IPS DF 19.7 (cell line): ENCODE data around the gene FGFBP2.

Experiments
- DNase-seq: peaks from one replicate; pipeline ENCODE4 v3.0.0-alpha.2; 2013; ENCODE audit warnings: low read depth, low spot score

FGFBP2 gene

DNA sequence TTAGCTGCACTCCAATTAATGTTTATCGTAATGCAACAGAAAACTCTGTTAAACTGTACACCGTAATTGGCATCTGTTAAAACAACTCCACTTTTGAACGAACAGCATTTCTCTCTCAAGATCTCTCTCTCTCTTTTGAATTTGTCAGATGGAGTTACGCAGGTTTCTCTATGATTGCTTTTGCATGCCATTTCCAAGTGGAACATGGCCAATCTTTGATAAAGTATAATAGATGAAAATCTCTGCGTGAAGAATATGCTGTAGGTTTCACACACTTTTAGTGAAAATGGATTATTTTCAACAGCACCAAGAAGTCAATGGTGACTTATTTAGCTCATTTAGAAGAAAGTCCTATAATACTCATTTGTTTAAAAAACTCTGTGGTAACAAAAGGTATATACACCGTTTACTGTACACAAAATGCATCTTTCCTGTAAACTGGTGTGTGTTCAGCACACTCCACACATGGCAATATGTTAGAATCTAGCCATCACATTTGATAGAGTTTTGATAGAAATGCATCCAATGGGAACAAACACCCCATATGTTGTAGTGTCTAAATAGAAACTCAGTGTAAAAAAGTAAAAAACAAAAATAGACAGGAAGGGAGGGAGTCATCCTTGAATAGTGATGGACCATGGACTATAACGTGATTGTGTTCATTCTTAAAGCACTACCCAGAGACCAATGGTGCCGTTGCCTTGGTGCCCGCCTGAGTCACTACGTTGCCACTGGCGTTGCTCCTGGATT lies 5.8 kb upstream of the FGFBP2 start:
- DNase-seq, result no peak

DNA sequence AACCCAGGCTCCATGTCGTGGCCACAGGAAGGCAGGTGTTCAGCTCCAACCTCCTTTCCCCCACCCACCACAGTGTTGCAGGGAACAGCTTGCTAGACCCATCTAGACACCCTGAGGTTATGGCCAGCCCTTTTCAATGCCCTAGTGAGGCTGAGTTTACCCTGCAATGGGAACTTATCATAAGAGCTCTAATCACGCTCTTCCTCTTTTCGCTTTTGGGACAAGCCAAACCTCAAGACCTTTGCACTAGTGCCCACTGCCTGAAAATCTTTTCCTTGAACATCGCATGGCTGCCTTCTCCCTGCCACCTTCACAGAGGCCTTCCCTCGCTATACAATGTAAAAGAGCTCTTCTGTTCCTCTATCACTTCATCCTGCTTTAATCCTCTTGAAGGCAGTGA lies 2.4 kb upstream of the FGFBP2 start:
- no peak for DNase-seq

DNA sequence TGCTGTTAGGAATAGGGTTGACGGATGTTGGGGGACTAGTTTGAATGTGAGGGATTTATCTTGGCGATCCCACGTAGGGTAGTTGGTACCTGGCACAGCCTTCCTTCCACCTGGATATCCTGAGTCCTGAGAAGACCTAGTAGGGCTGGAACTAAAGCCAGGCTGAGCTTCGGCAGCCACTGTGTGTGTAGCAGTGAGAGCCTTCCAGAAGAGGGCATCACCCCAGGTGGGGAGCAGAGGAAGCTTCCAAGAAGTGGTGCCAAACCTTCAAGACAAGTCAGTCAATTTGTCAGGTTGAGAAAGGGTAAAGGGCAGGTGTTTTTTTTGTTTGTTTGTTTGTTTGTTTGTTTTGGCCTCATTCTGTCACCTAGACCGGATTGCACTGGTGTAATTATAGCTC lies 1.2 kb upstream of the FGFBP2 start:
- DNase-seq, result no peak

DNA sequence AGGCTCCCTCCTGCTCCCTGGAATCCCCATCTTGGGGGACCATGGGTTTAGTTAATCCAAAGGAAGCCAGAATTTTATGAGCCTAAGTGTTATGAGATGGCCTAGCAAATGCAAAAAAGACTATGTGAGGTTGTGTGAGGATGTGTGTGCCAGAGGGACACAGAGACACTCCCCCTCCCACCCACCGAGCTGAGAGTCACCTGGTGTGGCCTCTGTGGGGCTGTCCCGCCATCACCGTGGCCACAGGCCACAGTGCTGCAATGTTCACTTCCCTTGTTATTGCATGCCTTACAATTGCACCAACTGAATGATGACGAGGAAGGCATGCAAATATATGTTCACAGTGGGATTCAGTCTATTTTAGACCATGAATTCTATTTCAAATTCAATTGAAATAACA lies 601 bp upstream of the FGFBP2 start:
- no peak for DNase-seq

DNA sequence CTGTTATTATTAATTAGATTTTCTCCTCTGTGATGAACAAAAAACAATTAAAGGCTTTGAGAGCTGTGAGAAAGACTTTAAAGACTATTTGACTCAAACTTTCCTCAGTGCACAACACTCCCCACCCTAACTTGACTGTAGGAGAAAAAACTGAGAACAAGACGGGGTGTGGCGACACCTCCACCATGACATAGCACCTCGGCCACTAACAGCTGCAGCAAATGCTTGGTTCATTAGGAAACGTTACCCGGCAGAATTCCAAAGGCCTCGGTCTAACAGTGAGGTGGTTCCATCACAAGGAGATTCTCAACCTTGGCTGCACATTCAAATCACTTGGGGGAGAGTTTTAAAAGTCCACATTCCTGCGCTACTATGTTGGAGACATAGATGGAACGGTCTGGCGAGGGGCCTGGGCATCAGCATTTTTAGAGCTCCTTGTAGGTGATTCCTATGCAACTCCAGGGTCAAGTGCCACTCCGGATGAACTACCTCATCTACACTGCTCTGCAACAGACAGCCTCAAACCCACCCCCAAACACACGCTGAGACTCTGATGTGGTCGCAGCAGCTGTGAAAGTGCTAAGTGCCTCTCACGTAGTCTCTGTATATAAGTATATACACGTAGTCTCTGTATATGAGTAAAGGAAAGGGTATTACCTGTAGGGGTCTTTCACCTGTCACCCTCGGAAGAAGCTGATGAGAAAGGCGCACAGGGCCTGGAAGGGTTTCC lies 1.0 kb downstream of the FGFBP2 start:
- DNase-seq, result no peak

DNA sequence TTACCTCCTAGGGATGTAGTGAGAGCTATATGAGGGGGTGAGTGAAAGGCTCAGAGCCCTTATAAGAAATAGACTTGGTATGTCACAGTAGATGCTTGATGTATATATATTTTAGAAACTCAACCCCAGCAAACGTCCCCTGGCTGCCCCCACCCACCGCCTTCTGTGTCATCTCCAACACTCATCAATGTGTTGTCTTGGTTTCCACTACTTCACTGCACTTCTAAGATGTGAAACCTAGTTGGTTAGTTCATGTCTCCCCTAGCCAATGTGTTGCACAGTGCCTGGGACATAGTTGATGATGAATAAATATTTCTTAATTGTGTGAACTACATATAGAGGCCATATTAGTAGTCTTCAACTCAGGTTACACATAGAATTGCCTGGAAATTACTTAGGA lies 4.4 kb downstream of the FGFBP2 start:
- DNase-seq, result no peak

DNA sequence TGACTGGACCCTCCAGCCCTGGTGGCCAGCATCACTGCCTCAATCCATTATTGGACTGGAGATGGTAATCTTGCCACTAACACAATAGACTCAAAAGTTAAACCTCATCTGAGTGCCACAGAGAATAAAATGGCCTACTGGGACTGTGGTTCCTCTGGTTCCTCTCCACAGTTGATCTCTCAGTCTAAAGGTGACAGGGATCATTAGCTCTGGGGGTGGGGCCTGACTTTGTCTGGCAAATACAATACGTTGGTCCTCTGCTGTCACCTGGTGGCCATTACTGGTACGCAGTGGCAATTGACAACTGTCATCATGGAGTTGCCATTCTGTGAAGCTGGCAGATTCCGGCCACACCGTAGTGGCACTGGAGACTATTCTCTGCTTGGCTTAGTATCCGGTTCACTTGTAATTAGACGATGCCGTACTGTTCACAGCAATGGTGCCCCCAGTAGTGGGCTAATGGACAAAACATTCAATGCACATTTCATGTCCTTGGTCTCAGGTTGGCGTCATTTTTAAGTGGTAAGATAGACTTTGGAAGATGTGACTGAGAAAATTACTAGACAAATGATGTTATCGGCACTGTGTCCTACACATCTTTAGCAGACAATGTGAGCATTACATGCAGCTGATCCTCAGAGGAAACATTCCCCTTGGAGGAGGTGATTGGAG lies 6.7 kb downstream of the FGFBP2 start:
- DNase-seq, result peak; percentile 61

DNA sequence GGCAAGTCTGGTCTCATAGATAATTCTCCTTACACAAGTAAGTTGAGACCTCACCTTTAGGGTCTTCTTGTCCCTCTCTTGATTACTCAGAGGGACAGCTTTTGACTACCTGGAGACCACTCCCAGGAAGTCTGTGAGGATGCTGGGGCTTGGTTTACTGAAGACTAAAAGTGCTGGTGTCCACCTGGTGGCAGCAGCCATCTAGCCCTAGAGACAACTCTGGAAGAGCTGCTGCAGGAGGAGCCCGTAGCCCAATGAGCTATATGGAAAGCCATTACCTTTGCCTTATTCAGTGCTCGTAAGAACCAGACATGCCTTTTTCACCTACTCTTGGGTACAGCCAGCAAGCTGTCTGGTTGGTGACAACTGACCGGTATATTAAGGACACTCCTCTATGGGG lies 7.3 kb downstream of the FGFBP2 start:
- no peak for DNase-seq

DNA sequence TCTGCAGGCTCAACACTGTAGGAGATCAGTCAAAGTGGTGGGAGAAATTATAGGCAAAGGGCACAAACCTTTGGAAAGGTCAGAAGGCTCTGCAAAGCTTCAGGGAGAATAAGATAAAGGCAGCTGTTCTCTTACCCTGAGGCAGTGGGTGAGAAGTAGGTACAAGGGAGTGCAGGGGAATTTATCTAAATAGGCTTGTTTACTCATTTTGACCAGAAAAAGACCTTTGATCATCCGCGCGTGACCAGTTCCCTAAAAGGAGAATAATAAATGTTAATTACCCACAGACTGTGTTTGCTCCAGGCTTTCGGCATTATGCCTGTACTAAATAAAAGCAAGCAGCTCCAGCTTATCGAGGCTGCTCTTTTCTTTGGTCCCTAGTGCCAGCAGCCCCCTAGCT lies 9.3 kb downstream of the FGFBP2 start:
- no peak for DNase-seq

DNA sequence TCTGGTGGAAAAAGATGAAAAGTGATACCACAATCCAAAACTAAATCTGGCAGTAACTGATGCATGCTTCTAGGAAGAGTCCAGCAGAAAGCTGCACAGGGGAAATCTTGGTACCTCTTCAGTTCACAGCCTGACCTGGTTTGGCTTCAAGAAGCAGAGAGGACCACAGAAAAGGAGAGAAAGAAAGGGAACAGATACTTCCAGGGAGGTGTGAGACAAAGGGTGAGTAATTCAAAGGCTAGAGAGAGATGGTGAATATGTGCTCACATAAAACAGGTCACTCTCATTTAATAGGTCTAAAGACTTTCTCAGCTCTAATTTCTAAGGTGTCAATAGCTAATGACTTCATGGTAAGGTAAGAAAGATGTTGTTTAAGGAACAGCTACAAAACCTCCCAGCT lies 11.2 kb downstream of the FGFBP2 start:
- DNase-seq, result no peak

DNA sequence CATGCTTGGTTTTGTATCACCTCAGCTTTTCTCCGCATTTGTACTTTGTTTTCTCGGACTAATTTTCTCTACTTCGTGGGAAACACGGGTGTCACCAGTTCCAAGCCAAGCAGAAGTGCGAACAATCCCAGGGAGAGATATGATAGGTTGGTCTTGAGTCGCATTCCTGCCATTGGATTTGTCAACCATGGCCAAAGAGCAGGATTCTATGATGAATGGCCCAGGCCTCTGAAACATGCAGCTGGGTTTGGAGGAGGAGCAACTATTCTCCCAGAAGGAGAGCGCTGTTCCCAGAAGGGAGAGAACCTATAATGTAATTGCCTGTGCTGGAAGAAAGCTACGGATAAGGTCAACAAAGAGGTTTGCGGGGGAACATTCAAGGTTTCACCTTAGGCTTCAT lies 14.1 kb downstream of the FGFBP2 start:
- DNase-seq, result no peak

DNA sequence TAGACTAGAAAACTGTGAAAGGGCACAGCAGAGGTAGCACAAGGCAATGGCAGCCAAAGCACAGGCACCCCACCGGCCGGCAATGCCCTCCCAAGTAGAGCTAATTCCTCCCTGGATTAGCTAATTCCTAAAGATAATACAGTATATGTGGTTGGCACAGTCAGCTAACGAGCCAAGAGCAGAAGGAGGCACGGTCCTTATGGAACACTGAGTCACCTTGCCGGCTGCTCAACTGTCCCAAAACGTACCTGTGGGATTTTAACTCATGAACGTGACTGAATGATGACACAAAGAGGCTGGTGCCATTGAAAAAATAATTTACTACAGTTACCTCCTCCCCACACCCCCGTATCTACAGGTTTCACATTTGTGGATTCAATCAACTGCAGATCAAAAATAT lies 15.3 kb downstream of the FGFBP2 start:
- DNase-seq, result no peak

DNA sequence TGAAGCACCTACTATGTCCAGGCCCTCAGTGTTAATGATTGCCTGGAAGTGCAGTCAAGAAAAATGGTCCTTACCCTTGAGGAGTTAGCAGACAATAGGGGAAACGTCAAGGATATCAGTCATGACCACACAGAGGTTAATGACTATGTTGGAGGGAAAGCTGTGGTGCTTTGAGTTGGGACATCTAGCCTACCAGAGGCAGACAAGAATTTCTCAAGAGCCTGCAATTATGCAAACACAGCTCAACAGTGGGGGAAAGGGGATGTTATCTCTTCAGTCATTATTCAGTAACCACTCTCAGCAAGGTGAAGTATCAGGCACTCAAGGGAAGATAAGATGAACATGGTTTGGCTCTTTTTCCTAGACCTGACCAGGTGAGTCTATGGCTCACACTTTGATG lies 17.5 kb downstream of the FGFBP2 start:
- DNase-seq, result no peak

DNA sequence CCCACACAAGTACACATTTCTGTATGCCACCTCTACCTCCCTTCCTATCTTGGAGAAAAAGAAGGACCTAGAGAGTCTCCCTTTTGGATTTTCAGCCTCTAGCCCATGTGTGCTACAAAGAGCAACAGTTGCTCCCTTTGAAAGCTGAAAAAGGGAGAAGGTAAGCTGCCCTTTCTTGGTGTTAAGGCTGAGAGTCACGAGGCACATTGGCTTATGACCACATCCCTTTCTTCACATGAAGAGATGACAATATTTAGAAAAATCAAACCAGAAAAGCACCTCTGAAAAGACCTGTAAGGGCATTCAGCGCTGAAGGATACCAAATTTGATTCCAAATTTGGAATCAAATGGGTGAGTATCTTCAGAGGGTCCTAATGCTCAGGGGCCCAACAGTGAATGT lies 18.1 kb downstream of the FGFBP2 start:
- DNase-seq, result no peak

DNA sequence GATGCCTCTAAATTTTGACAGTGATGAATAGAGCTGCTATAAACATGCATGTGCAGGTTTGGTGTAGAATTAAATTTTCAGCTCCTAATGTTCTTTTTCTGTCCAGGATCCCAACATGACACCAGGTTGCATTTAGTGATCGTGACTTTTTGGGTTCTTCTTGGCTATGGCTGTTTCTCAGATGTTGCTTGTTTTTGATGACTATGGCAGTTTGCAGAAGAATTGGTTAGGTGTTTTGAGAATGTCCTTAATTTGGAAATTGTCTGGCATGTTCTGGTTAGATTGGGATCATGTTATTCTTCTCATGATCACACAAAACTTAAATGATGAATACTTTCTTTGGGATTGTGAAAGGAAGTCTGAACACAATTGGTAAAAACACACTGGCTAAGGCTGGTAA lies 20.7 kb downstream of the FGFBP2 start:
- no peak for DNase-seq

DNA sequence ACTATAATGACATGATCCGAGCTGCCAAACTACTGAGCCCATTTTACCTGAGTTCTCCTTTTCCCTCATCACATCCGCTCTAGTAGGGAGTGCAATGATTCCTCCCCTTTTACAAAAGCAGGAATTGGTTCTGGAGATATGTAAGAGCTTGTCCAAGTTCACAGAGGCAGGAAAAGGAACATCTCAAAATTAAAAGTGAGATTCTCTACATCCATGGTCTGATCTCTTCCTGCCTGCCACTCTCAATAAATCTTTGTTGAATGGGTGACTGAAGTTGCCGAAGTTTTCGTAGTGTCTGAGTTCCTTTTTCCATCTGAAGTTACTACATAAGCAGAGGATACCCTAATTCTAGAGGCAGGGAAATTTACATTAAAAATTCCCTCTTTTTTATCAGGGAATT lies 24.3 kb downstream of the FGFBP2 start, which contains the start of gene FGFBP1:
Gene FGFBP1, minus strand, starts transcription at position 101 of the 400 bp plus-strand sequence. CDS start 2,108 bp downstream, outside the sequence.
- no peak for DNase-seq

DNA sequence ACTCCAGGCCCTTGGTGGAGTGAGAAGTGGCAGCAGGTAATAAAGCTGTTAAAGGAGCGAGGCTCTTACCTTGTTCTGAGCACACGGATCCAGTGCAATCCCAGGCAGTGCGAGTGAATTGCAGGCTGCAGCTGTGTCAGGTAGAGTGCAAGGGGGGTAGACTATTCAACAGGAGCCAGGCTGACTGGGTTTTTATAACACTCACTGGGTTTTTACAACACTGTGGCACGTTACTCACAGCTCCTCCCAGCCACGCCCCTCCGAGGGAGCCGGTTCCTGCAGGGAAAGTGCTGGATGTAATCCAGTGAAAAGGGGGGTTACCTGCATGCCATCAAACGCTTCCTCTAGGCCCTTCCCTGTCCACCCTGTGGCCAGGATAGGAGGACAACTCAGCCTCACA lies 24.8 kb downstream of the FGFBP2 start:
- DNase-seq, result no peak

DNA sequence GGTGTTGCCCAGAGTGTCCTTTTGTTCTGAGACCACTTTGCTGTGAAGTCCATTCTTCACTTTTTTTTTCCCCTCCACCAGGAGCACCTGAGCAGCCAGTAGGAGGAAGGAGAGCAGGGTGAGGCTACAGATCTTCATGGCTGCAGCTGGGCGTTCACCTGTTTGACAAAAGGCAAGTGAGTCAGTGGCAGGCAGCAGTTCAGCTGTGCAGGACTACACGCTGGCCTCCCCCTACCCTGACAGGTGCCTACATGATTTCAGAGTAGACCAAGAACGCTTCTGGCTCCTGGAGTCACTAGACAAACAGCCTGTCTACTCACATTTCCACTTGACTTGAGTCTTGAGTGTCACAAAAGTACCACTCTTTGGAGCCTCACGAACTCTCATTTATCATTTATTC lies 26.5 kb downstream of the FGFBP2 start:
- no peak for DNase-seq

DNA sequence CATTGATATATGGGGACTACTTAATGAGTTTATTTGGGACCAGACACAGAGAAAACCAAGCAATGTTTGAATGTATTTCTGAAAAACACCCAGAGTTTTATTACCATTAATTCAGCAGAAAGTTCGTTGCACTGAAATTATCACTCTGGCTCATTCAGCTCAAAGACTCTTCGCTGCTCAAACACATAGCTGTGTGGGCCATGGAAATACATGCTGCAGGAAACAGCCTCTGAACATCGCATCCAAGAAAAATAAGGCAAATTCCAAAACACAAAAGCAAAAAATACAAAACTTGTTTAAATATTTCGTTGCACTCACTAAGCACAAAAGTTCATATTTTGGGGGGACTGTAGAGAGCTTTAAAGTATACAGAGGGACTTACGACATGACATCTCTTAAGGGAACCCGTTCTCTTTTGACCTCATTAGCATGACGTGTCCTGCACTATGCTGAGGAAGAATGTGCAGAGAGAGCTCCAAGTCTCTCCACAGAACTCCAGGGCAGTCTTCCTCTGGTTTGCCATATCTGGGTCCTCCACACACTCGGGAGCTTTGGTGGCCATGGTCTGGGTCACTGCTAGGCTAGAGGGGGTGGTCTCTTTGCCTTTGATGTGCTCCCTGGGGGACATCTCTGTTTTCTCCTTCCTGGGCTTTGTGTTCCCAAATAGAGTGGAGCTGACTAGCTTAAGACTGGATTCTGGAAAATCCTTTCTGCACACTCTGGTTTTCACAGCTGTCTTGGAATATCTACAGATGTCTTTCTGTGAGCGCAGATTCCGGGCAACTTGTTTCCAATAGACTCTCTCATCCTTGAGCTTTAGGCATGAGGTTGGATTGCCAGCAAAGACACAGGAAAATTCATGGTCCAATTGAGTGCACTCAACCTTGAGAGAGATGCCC lies 27.2 kb downstream of the FGFBP2 start:
- no peak for DNase-seq

DNA sequence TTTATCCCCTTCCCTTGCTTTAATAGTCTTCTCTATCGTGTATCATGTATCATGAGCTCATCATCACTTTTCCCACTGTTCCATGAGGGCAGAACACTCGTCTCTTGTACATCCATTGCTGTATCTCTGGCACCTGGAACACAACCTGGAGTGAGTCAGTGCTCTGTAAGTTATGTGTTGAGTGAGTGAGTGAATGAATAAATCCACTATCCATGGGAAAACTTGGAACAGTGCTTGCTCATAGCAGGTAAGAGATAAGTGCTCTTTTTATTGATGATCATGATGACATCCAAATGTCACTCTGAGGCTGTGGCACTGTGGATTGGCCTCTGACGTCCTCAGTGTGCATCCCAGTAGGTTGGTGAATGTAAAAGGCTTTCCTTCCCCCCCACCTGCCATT lies 28.7 kb downstream of the FGFBP2 start:
- no peak for DNase-seq

DNA sequence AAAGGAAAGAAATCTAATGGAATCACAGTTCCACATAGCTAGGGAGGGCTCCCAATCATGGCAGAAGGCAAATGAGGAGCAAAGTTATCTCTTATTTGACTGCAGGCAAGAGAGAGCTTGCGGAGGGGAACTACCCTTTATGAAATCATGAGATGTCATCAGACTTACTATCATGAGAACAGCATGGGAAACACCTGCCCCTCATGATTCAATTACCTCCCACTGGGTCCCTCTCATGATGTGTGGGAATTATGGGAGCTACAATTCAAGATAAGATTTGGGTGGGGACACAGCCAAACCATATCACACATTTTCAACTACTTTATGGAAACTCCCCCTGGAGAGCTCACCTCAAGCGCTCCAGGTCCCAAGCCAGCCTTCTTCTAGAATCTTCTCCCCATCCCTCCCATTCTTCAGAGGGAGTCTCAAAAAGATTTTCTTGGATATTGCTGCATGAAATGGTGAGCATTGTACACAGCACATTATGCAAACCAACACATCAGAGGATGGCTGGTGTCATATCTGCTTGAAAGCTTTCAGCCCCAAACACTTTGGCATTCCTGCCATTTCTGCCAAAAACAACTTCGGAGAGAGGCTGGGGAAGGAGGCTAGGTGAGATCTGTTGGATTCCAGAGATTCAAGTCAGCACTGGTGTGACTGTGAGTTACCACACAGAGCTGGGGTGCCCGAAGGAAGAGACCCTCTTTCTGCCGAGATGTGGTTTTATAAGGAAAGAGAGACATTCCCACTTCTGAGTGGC lies 31.3 kb downstream of the FGFBP2 start:
- no peak for DNase-seq
